ENCODE data around the gene OTX2.

The OTX2 gene

DNA sequence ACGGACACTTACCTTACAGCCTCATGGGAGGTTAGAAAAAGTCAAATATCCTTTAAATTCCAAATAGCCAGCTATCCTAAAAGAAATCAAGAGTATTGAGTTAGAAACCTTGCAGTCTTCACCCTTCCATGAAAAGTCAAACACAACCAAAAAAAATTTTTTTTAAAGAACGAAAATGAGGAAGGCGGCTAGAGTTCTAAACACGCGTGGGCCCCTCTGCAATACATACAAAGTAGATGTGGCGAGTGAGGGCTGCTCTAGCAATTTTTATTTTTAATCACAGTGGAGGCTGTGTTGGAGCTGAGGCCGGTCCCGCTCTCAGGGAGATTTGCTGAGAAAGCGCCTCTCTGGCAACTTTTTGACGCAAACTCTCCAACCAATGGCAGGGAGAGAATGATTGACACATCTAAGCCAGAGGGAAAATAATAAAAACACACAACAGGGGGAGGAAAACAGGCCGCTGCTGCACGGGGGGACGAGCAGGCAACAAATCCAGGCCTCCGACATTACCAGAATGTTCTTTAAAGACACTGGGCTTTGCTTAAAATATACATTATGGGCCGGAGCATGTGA, at the start of gene OTX2:
Gene OTX2 (minus strand): TSS at position 333 of the 573 bp plus-strand sequence. CDS start 5,023 bp downstream, outside the sequence.
- TF ChIP-seq, protein P1, sequence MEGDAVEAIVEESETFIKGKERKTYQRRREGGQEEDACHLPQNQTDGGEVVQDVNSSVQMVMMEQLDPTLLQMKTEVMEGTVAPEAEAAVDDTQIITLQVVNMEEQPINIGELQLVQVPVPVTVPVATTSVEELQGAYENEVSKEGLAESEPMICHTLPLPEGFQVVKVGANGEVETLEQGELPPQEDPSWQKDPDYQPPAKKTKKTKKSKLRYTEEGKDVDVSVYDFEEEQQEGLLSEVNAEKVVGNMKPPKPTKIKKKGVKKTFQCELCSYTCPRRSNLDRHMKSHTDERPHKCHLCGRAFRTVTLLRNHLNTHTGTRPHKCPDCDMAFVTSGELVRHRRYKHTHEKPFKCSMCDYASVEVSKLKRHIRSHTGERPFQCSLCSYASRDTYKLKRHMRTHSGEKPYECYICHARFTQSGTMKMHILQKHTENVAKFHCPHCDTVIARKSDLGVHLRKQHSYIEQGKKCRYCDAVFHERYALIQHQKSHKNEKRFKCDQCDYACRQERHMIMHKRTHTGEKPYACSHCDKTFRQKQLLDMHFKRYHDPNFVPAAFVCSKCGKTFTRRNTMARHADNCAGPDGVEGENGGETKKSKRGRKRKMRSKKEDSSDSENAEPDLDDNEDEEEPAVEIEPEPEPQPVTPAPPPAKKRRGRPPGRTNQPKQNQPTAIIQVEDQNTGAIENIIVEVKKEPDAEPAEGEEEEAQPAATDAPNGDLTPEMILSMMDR (conservative IDR thresholded peaks at IDR 0.05; ENCODE audit: low read length) = no peak
- no peak within 1 kb of the TSS for H3K4me3 ChIP-seq (ENCODE audit: low read length)
- DNase-seq (ENCODE audit: low read depth) = no peak

DNA sequence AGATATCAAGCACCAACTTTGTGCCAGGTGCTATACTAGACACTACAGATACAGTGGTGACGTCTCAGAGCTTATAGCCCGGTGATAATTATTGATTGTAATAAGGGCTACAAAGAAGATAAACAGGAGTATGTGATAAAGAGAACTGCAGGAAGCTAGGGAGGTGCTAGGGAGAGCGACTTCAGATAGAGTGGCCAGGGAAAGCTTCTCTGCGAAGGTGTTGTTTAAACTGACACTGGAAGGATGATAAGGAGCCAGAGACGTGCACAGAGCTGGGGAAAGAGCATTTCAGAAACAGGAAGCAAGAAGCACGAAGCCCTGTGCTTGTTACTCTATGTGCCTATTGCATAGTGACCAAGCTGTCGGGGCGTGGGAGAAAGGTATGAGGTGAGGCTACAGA, 48.1 kb upstream of the OTX2 start:
- no peak for DNase-seq (ENCODE audit: low read depth)

DNA sequence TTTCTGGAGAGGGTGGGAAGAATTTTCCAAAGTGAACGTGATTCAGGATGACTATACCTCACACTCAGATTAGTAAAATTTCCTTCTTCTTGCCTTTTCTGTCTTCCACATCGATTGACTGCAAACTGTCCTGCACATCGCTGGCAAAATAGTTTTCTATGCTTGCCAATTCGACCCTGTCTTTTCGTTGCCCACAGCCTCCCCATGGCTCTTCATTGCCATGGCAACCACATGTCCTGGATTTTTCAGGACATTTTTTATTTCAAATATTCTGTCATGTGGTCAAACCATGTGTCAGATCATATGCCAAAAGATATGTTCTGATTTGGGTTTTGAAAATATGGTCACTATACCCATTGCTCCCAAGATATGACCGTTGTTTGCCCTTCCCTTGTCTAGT, 46.9 kb upstream of the OTX2 start:
- no peak for DNase-seq (ENCODE audit: low read depth)
- no peak overlapping the region for H3K4me3 ChIP-seq (ENCODE audit: low read length)
- TF ChIP-seq, protein P1 (conservative IDR thresholded peaks at IDR 0.05; ENCODE audit: low read length) = no peak

More for the DNA sequence above, 48.1 kb upstream of the OTX2 start:
- no peak overlapping the region for H3K4me3 ChIP-seq (ENCODE audit: low read length)
- TF ChIP-seq, protein P1 (conservative IDR thresholded peaks at IDR 0.05; ENCODE audit: low read length) = no peak

DNA sequence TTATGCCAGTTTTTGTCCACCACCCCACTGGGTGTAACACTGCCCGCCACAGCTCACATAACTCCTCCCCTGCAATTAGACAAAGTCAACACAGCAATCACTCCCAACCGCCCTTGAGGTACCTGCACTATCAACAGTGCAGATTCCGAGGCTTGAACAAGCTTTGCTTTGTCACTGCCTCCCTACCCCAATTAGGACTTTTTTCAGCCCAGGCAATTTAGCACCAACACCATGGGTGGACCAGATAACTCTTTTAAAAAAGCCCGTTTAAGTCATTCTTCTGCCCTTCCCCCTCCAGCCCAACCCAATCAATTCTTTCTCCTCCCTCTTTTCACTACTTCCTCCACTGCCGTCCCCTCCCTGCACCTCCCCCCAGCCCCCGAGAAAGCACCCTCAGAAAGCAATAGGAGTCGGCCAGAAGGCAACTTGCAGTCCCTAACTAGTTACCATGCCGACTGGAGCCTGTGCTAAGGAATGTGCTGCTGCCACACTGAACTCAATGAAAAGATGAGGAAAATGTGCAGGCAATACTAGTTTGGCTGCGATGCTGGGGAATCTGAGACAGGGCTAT, 45.7 kb upstream of the OTX2 start:
- H3K4me3 ChIP-seq (ENCODE audit: low read length) = no peak overlapping the region
- TF ChIP-seq, protein P1 (conservative IDR thresholded peaks at IDR 0.05; ENCODE audit: low read length) = no peak
- DNase-seq (ENCODE audit: low read depth) = no peak

DNA sequence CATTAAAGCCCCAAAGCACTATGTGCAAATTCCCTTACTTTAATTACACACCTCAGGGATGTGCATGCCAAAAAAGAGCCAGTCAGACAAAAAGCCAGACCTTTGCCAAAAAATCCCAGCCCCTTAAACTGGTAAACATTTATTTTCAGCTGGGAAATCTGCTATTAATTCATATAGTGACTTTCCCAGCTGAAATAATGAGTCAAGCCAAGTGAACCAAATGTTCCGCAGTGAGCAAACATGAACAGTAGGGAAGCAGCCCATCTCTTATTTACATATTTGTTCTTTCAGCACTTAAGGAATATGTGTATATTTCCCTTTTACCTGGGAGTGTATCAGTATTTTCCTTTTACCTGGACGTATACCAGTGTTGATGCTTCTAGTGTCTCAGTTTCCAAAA, 44.0 kb upstream of the OTX2 start:
- TF ChIP-seq, protein P1 (conservative IDR thresholded peaks at IDR 0.05; ENCODE audit: low read length) = no peak

DNA sequence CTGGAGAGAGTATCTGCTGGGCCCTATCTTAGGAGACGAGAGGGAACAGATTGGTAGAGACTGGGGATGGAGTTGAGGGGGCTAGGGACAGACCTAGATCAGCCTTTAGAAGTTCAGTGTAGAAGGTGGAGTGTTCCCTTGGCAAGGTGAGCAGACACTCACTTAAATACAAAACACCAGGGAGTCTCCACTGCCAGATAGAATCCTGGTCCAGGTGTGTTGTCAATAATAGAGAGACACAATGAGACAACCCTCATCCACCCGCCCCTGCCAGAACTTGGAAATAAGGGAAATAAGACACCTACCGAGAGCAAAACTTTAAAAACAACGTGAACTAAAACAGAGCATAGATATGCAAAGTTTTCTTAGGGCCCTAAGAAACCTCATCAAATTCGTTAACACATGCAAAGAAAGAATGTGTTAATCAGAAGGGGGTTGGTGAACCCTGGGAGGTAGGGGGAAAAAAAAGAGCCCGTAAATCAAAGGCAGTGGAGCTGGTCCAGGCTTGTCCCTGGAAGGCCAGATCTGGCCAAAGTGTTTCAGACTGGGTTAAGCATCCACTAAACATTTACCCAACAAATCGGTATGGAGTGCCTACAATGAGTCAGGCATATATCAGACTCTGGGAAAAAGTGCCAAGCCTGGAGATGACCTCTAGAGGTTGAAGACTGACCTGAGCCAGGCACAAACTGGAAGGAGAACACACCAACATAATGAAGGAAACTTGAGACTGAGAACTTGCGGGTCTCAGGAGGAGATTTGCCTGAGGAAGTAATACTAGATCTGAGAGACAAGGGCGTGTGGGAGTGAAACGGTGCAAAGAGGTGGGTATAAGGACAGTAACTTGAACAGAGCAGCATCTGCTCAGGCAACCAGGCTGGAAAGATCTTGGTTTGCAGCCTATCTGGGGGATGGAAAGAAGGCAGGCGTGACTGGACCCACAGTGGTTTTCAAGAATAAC, 37.0 kb upstream of the OTX2 start:
- TF ChIP-seq, protein P1 (conservative IDR thresholded peaks at IDR 0.05; ENCODE audit: low read length) = no peak
- no peak for DNase-seq (ENCODE audit: low read depth)
- no peak overlapping the region for H3K4me3 ChIP-seq (ENCODE audit: low read length)

More for the DNA sequence above, 44.0 kb upstream of the OTX2 start:
- DNase-seq (ENCODE audit: low read depth) = no peak
- H3K4me3 ChIP-seq (ENCODE audit: low read length) = no peak overlapping the region
